Activated CD8-positive, alpha-beta memory T cell treated with anti-CD3 and anti-CD28 coated beads for 24 hours (primary cell): ENCODE data around the gene LRFN2.

Experiments used
- DNase-seq: peaks from one replicate; pipeline ENCODE4 v3.0.0-alpha.2; 2020

Gene LRFN2

DNA sequence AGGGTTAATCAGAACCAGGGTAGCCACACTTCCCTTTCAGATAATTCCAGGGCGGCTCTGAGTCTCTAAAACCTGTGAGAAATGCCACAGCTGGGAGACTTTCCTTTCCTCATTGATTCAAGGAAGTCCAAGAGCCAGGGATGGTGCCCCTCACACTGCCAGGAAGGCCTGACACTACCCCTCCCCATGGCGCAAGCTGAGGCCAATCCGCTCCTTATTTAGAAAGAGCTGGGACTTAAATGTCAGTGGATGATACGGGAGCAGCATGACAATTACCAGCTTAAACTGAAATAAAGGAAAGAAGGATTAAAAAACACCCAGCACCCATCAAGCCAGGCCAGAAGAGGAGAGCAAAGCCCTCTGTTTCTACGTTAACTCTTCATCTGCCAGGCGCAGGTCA is 244.4 kb downstream of the LRFN2 start:
- no peak for DNase-seq

DNA sequence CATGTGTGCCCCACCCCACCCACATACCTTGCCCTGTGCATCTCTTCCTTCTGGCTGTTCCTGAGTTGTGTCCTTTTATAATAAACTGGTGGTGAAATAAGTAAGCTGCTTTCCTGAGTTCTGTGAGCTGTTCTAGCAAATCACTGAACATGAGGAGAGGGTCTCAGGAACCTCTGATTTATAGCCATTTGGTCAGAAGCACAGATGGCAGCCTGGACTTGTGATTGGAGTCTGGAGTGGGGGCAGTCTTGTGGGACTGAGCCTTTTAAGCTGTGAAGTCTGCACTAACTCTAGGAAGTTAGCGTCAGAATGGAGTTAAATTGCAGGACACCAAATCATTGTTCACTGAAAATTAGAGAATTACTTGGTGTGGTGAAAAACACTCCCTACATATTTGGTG is 245.4 kb downstream of the LRFN2 start:
- DNase-seq: no peak
